ENCODE data around the gene PDZD8. TPM values are rescaled to one million over a fixed set of nuclear protein-coding genes. Genes with fewer than 3 reads are reported as not detected.

The PDZD8 gene
- total and polyA plus RNA-seq, 9 donors: 8.0 to 49.6 (median 35.6) TPM

DNA sequence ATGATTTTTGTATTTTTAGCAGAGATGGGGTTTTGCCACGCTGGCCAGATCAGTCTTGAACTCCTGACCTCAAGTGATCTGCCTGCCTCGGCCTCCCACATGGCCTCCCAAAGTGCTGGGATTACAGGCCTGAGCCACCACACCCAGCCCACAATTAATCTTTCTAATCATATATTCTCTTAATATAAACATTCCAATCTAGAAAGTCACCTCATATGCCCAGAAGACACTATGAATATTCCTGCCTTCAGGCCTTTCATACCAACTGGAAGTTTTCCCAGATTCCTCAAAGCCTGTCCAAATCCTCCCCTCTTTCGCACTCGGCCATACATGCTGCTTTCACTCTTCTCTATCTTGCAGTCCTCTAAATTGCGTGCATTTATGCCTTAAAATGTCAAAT lies 32.6 kb downstream of the PDZD8 start:
- TF ChIP-seq EP300 (IDR thresholded peaks at IDR 0.05) (no peak), POLR2A (IDR thresholded peaks at IDR 0.05) (no peak)
- TF ChIP-seq, protein P1, sequence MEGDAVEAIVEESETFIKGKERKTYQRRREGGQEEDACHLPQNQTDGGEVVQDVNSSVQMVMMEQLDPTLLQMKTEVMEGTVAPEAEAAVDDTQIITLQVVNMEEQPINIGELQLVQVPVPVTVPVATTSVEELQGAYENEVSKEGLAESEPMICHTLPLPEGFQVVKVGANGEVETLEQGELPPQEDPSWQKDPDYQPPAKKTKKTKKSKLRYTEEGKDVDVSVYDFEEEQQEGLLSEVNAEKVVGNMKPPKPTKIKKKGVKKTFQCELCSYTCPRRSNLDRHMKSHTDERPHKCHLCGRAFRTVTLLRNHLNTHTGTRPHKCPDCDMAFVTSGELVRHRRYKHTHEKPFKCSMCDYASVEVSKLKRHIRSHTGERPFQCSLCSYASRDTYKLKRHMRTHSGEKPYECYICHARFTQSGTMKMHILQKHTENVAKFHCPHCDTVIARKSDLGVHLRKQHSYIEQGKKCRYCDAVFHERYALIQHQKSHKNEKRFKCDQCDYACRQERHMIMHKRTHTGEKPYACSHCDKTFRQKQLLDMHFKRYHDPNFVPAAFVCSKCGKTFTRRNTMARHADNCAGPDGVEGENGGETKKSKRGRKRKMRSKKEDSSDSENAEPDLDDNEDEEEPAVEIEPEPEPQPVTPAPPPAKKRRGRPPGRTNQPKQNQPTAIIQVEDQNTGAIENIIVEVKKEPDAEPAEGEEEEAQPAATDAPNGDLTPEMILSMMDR (IDR thresholded peaks at IDR 0.05): no peak
- Histone ChIP-seq H3K27me3 (no peaks in the 10 kb centered on the region), H3K9me3 (no peaks in the 10 kb centered on the region), H3K27ac (no peak overlapping the region), H3K36me3 (no peaks in the 10 kb centered on the region), H3K4me1 (ENCODE audit: insufficient read depth) (peaks cover 4% of the 10 kb centered on the region), H3K4me3 (no peak overlapping the region)
- intact Hi-C loops (cut with DNase I): no loop called here
- no peak for DNase-seq
- 39 to 48% (median 40%) methylated on average over 5 of the region's 5 CpGs for WGBS, 3 donors

DNA sequence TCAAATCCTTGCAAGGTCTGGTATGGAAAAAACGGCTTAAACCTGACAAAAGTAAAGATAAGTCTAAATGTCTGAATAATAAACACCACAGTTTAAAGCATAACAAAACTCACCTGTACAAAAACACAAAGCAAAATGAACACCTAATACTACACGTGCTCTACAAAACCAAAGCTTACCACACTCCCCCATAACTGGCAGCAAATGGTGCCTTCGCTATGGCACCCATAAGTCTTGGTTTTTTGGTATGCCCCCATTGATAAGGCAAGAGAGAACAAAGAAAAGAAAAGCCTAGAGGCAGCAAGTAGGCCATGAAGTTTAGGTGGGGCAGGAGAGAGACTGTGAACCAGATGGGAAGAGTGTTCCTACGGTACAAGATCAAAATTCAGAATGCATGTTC lies 34.2 kb downstream of the PDZD8 start:
- 89 to 92% (median 92%) methylated on average over 4 of the region's 4 CpGs for WGBS, 3 donors
- H3K27me3 ChIP-seq: no peaks in the 10 kb centered on the region
- DNase-seq: no peak
- no peaks in the 10 kb centered on the region for H3K36me3 ChIP-seq
- intact Hi-C loops (cut with DNase I): no loop called here
- TF ChIP-seq, protein P1 (IDR thresholded peaks at IDR 0.05): no peak
- TF ChIP-seq EP300 (IDR thresholded peaks at IDR 0.05) (no peak), POLR2A (IDR thresholded peaks at IDR 0.05) (no peak)
- H3K4me1 ChIP-seq (ENCODE audit: insufficient read depth): peaks cover 4% of the 10 kb centered on the region
- H3K27ac ChIP-seq: no peak overlapping the region
- no peak overlapping the region for H3K4me3 ChIP-seq
- no peaks in the 10 kb centered on the region for H3K9me3 ChIP-seq

DNA sequence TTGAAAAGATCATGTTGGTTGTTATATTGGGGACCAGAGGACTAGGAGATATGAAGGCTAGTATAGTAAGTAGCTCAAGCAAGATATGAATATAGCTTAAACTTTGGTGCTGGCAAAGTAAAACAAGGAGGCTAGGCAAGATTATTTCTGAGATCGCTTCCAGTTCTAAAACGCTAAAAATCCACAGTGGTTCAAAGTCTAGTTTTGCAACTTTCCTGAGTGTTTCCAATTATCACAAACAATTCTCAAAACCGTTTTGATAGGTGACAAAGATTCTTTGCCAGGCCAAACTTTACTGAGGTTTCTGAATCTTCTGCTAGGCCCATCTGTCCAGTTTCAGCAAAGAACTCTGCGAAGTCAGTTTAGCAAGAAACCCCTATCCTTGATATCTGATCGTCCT lies 35.3 kb downstream of the PDZD8 start:
- Histone ChIP-seq H3K4me1 (ENCODE audit: insufficient read depth) (peaks cover 2% of the 10 kb centered on the region), H3K36me3 (no peaks in the 10 kb centered on the region), H3K27me3 (no peaks in the 10 kb centered on the region), H3K9me3 (no peaks in the 10 kb centered on the region), H3K27ac (no peak overlapping the region), H3K4me3 (no peak overlapping the region)
- 92 to 98% (median 95%) methylated on average over 5 of the region's 5 CpGs for WGBS, 3 donors
- TF ChIP-seq, protein P1 (IDR thresholded peaks at IDR 0.05): no peak
- DNase-seq: no peak
- intact Hi-C loops (cut with DNase I): no loop called here

GRCh38 chr10:117339578-117339977 lies 35.7 kb downstream of the PDZD8 start:
- Histone ChIP-seq H3K4me1 (ENCODE audit: insufficient read depth) (peaks cover 2% of the 10 kb centered on the region), H3K27me3 (no peaks in the 10 kb centered on the region), H3K36me3 (no peaks in the 10 kb centered on the region), H3K9me3 (no peaks in the 10 kb centered on the region), H3K4me3 (no peak overlapping the region), H3K27ac (no peak overlapping the region)
- WGBS, 3 donors: 94 to 100% (median 100%) methylated on average over 1 of the region's 1 CpG
- no peak for DNase-seq
- TF ChIP-seq EP300 (IDR thresholded peaks at IDR 0.05): no peak
- TF ChIP-seq, protein P1 (IDR thresholded peaks at IDR 0.05): no peak
- TF ChIP-seq POLR2A (IDR thresholded peaks at IDR 0.05): no peak
- intact Hi-C loops (cut with DNase I): no loop called here

DNA sequence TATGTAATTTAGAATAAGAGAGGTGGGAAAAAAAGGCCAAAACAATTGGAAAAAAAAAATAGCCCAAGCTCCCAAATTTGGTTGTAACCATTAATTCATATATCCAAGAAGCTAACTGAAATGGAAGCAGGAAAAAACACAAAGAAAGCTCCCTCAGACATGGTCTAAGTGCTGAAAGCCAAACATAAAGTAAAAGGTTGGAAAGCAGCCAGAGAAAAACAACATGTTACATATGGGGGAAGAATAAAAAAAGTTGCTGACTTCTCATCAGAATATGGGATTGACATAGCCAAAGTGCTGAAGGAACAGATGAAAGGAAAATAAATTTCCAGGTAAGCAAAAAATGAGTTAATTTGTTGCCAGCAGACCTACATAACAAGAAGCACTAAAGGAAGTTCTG lies 40.3 kb downstream of the PDZD8 start:
- intact Hi-C loops (cut with DNase I): no loop called here
- Histone ChIP-seq H3K36me3 (no peaks in the 10 kb centered on the region), H3K9me3 (peaks cover 0 to 3% of the 10 kb centered on the region in 2 donors), H3K27ac (no peak overlapping the region), H3K4me3 (no peak overlapping the region), H3K4me1 (ENCODE audit: insufficient read depth) (no peaks in the 10 kb centered on the region), H3K27me3 (no peaks in the 10 kb centered on the region)
- DNase-seq: no peak
- TF ChIP-seq, protein P1 (IDR thresholded peaks at IDR 0.05): no peak
- TF ChIP-seq POLR2A (IDR thresholded peaks at IDR 0.05) (no peak), EP300 (IDR thresholded peaks at IDR 0.05) (no peak)
